ENCODE measurements around the gene TIMM23. TPM values are rescaled to one million over a fixed set of nuclear protein-coding genes. Genes with fewer than 3 reads are reported as not detected.

Gene TIMM23
- total RNA-seq, 4 donors from 2014 or later = 105 to 134 (median 126) TPM

GRCh38 chr10:46012746-46013145, 40.5 kb downstream of the TIMM23 start:
- Histone ChIP-seq H3K36me3 (peaks cover 0 to 76% of the 10 kb centered on the region in 2 donors), H3K9me3 (no peaks in the 10 kb centered on the region), H3K4me3 (no peak overlapping the region), H3K4me1 (peaks cover 23 to 25% of the 10 kb centered on the region in 2 donors), H3K27me3 (no peaks in the 10 kb centered on the region), H3K27ac (no peak overlapping the region)
- ATAC-seq (no peak), DNase-seq (no peak)
- TF ChIP-seq, protein P1, sequence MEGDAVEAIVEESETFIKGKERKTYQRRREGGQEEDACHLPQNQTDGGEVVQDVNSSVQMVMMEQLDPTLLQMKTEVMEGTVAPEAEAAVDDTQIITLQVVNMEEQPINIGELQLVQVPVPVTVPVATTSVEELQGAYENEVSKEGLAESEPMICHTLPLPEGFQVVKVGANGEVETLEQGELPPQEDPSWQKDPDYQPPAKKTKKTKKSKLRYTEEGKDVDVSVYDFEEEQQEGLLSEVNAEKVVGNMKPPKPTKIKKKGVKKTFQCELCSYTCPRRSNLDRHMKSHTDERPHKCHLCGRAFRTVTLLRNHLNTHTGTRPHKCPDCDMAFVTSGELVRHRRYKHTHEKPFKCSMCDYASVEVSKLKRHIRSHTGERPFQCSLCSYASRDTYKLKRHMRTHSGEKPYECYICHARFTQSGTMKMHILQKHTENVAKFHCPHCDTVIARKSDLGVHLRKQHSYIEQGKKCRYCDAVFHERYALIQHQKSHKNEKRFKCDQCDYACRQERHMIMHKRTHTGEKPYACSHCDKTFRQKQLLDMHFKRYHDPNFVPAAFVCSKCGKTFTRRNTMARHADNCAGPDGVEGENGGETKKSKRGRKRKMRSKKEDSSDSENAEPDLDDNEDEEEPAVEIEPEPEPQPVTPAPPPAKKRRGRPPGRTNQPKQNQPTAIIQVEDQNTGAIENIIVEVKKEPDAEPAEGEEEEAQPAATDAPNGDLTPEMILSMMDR (IDR thresholded peaks at IDR 0.05 in 4 of 5, conservative IDR thresholded peaks at IDR 0.05 in 1 of 5) = no peak
- no peak for TF ChIP-seq POLR2A (IDR thresholded peaks at IDR 0.05)
- in situ Hi-C loops (cut with MboI; ENCODE audit: low sequenced_read_pairs in 4 of 4) (loop anchor here in 1 of 4 donors (25.0 kb wide), 1 partner anchor 1025 kb away; the partner anchor contains the start of gene DEPP1), intact Hi-C loops (cut with DNase I; ENCODE audit: low total_unique reads) (no loop called here)

- DNase-seq (no peak), ATAC-seq (no peak)
- H3K36me3 ChIP-seq = peaks cover 0 to 64% of the 10 kb centered on the region in 2 donors
- H3K4me3 ChIP-seq = no peak overlapping the region
- H3K27me3 ChIP-seq = no peaks in the 10 kb centered on the region
- H3K4me1 ChIP-seq = peaks cover 37 to 39% of the 10 kb centered on the region in 2 donors
- in situ Hi-C loops (cut with MboI; ENCODE audit: low sequenced_read_pairs in 4 of 4) = loop anchor here in 1 of 4 donors (25.0 kb wide), 1 partner anchor 1027 kb away; the partner anchor contains the start of gene DEPP1
- no peak overlapping the region for H3K27ac ChIP-seq
- intact Hi-C loops (cut with DNase I; ENCODE audit: low total_unique reads) = no loop called here
- TF ChIP-seq, protein P1 (IDR thresholded peaks at IDR 0.05 in 4 of 5, conservative IDR thresholded peaks at IDR 0.05 in 1 of 5) = no peak
- TF ChIP-seq POLR2A (IDR thresholded peaks at IDR 0.05) = no peak
- no peaks in the 10 kb centered on the region for H3K9me3 ChIP-seq
Measured at GRCh38 chr10:46014206-46014605, 41.9 kb downstream of the TIMM23 start.

GRCh38 chr10:46014683-46015405, 42.6 kb downstream of the TIMM23 start:
- ATAC-seq = no peak
- in situ Hi-C loops (cut with MboI; ENCODE audit: low sequenced_read_pairs in 4 of 4) = loop anchor here in 1 of 4 donors (25.0 kb wide), 1 partner anchor 1028 kb away; the partner anchor contains the start of gene DEPP1
- H3K9me3 ChIP-seq = no peaks in the 10 kb centered on the region
- no peak for DNase-seq
- TF ChIP-seq, protein P1 (IDR thresholded peaks at IDR 0.05 in 4 of 5, conservative IDR thresholded peaks at IDR 0.05 in 1 of 5) = no peak
- no peak for TF ChIP-seq POLR2A (IDR thresholded peaks at IDR 0.05)
- H3K27ac ChIP-seq = peak overlapping the region in 2 of 4 donors; percentile 47 to 91
- H3K36me3 ChIP-seq = peaks cover 0 to 58% of the 10 kb centered on the region in 2 donors
- H3K4me1 ChIP-seq = peaks cover 44 to 46% of the 10 kb centered on the region in 2 donors
- no peak overlapping the region for H3K4me3 ChIP-seq
- intact Hi-C loops (cut with DNase I; ENCODE audit: low total_unique reads) = no loop called here
- no peaks in the 10 kb centered on the region for H3K27me3 ChIP-seq

GRCh38 chr10:46016190-46016589, 43.9 kb downstream of the TIMM23 start:
- Histone ChIP-seq H3K36me3 (peaks cover 0 to 44% of the 10 kb centered on the region in 2 donors), H3K27me3 (no peaks in the 10 kb centered on the region), H3K9me3 (no peaks in the 10 kb centered on the region), H3K4me3 (no peak overlapping the region), H3K27ac (peak overlapping the region; percentile 50 to 96 (median 90)), H3K4me1 (peaks cover 57 to 59% of the 10 kb centered on the region in 2 donors)
- in situ Hi-C loops (cut with MboI; ENCODE audit: low sequenced_read_pairs in 4 of 4) (loop anchor here in 1 of 4 donors (25.0 kb wide), 1 partner anchor 1029 kb away; the partner anchor contains the start of gene DEPP1), intact Hi-C loops (cut with DNase I; ENCODE audit: low total_unique reads) (no loop called here)
- TF ChIP-seq, protein P1 (IDR thresholded peaks at IDR 0.05 in 4 of 5, conservative IDR thresholded peaks at IDR 0.05 in 1 of 5) = no peak
- no peak for TF ChIP-seq POLR2A (IDR thresholded peaks at IDR 0.05)
- DNase-seq = no peak
- no peak for ATAC-seq
